ENCODE data around the gene SOBP. TPM values are rescaled to one million over a fixed set of nuclear protein-coding genes. Genes with fewer than 3 reads are reported as not detected.
A peak's percentile ranks its signal among the peaks of the same experiment; 100 is the strongest.

SOBP gene
- total RNA-seq, 1 donor from 2014 or later, result 16.1 TPM

DNA sequence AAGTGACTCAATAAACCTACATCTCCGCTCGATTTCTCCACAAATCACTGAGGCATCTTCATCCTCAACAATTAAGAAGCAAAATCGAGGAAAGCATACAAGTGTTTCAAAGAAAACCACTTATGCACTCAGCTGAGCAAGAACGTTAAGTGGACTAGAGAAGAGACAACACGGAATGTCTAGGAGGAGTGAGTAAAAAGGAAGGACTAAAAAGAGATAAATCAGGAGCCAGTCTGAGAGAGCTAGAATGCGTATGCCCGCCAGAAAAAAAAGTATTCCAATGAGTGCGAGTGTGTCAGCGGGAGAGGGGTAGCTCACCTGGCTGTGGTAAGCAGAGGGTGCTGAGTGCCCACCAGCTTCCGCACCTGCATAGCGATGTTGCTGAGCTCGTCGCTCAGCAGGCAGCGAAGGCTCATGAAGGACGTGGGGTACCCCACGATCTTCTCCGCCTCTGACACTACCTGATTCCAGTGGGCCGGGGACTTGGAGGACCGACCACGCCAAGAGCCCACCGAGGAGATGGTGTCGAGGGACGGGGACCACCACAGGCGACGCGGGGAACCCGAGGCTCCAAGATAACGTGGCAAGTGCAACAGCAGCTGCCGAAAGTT lies 31.1 kb upstream of the SOBP start:
- peak overlapping the region; percentile 95 for H3K4me3 Mint-ChIP-seq (ENCODE audit: unreplicated experiment)
- peak overlapping the region; percentile 75 for H3K27ac Mint-ChIP-seq (ENCODE audit: unreplicated experiment)
- no peaks in the 10 kb centered on the region for H3K36me3 Mint-ChIP-seq (ENCODE audit: unreplicated experiment)
- TF ChIP-seq, protein P1, sequence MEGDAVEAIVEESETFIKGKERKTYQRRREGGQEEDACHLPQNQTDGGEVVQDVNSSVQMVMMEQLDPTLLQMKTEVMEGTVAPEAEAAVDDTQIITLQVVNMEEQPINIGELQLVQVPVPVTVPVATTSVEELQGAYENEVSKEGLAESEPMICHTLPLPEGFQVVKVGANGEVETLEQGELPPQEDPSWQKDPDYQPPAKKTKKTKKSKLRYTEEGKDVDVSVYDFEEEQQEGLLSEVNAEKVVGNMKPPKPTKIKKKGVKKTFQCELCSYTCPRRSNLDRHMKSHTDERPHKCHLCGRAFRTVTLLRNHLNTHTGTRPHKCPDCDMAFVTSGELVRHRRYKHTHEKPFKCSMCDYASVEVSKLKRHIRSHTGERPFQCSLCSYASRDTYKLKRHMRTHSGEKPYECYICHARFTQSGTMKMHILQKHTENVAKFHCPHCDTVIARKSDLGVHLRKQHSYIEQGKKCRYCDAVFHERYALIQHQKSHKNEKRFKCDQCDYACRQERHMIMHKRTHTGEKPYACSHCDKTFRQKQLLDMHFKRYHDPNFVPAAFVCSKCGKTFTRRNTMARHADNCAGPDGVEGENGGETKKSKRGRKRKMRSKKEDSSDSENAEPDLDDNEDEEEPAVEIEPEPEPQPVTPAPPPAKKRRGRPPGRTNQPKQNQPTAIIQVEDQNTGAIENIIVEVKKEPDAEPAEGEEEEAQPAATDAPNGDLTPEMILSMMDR (IDR thresholded peaks at IDR 0.05; ENCODE audit: partially characterized antibody, unreplicated experiment), result no peak
- DNase-seq, result peak; percentile 16
- H3K27me3 Mint-ChIP-seq (ENCODE audit: unreplicated experiment), result peaks cover 2% of the 10 kb centered on the region
- peaks cover 8% of the 10 kb centered on the region for H3K9me3 Mint-ChIP-seq (ENCODE audit: unreplicated experiment)
- H3K4me1 Mint-ChIP-seq (ENCODE audit: low read depth, unreplicated experiment), result peaks cover 3% of the 10 kb centered on the region

DNA sequence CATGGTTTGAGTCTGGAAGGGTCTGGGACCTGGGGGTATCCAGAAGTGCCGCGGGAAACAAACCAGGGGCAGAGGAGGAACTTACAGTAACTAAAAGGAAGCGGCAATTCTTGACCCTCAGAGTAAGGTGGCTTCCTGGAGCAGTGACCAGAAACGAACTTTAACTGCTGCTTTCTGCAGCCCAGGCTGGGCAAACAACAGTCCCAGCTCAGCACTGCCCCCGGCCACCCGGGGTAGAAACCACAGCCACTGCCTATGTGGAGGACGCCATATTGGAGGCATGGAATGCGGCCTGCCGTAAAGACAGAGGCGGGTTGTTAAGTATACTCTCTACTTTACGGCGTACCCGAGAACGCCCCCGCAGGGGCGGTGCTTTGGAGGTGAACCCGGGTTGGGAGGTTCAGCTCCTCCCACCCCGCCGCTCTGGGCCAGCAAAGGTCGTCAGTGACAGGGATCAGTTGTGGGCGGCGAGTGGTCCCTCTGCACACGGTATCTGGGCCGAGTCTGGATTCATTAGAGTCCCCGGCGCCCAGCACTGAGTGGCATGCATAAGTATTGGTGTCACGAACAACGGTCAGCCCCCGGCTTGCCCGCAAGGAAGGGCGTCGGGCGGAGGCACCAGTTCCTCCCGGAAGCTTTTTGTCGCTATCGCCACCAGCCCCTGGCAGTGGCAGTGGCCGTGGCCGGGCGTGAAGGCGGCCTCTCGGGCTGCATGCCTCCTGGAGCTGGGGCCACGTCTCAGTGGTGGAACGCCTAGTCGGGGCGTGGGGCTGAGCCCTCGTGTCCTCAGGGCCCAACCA lies 30.4 kb upstream of the SOBP start, which contains the start of gene PDSS2:
Gene PDSS2 (minus strand): TSS at position 282 of the 800 bp plus-strand sequence. CDS start 279 bp downstream, at position 3.
- Mint-ChIP-seq H3K27ac (ENCODE audit: unreplicated experiment) (peak within 1 kb of the TSS; percentile 75), H3K4me3 (ENCODE audit: unreplicated experiment) (peak within 1 kb of the TSS; percentile 95), H3K4me1 (ENCODE audit: low read depth, unreplicated experiment) (peaks cover 3% of the 10 kb centered on the region), H3K36me3 (ENCODE audit: unreplicated experiment) (no peaks in the 10 kb centered on the region), H3K27me3 (ENCODE audit: unreplicated experiment) (peaks cover 2% of the 10 kb centered on the region), H3K9me3 (ENCODE audit: unreplicated experiment) (peaks cover 8% of the 10 kb centered on the region)
- peak; percentile 98 for DNase-seq
- TF ChIP-seq, protein P1 (IDR thresholded peaks at IDR 0.05; ENCODE audit: partially characterized antibody, unreplicated experiment), result peak; percentile 16

DNA sequence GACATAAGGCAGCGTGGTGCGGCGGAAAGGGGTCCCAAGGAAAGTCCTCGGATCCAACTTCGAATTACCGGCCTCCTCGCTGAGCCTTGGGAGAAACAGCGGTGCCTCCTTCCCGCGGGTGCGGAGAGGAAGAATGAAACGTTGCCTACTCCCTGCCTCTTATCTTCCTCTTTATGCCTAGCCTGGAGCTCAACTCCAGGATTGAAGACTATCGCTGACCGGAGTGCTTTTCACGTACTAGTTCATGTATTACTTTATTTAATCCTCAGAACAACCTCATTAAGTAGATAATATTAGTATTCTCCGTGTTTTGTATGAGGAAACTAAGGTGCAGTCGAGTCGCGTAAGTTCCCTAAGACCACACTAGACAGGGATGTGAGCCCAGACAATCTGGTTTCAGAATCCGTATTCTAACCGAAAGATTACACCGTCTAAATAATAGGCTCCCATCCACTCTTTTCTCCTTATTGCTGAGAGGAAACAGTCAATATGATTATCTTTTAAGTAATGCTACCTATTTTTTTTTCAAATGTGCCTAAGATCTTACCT lies 29.8 kb upstream of the SOBP start:
- peaks cover 2% of the 10 kb centered on the region for H3K27me3 Mint-ChIP-seq (ENCODE audit: unreplicated experiment)
- H3K27ac Mint-ChIP-seq (ENCODE audit: unreplicated experiment), result peak overlapping the region; percentile 75
- no peaks in the 10 kb centered on the region for H3K36me3 Mint-ChIP-seq (ENCODE audit: unreplicated experiment)
- peak overlapping the region; percentile 95 for H3K4me3 Mint-ChIP-seq (ENCODE audit: unreplicated experiment)
- H3K4me1 Mint-ChIP-seq (ENCODE audit: low read depth, unreplicated experiment), result peaks cover 3% of the 10 kb centered on the region
- DNase-seq, result no peak
- TF ChIP-seq, protein P1 (IDR thresholded peaks at IDR 0.05; ENCODE audit: partially characterized antibody, unreplicated experiment), result no peak
- H3K9me3 Mint-ChIP-seq (ENCODE audit: unreplicated experiment), result peaks cover 8% of the 10 kb centered on the region

DNA sequence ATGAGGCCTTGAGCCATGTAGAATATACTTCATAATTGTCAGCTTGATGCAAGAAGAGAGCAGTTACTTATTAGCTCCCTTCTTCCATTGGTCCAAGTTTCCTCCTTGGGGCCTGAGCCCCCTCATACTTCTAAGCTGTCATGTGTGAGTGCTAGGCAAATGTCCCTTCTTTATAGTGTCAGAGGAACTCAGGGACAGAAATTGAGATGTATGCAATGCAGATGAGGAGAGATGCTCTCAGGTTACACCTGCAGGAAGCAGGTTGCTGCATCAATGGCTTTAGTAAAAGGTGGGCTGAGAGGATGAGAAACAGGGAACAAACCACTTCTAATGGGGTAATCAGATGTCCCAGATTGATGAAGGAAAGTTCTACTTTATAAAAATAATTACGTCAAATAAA lies 23.9 kb upstream of the SOBP start:
- no peaks in the 10 kb centered on the region for H3K27me3 Mint-ChIP-seq (ENCODE audit: unreplicated experiment)
- no peak for DNase-seq

More for the DNA sequence above, 23.9 kb upstream of the SOBP start:
- H3K4me1 Mint-ChIP-seq (ENCODE audit: low read depth, unreplicated experiment), result no peaks in the 10 kb centered on the region
- no peaks in the 10 kb centered on the region for H3K9me3 Mint-ChIP-seq (ENCODE audit: unreplicated experiment)
- H3K36me3 Mint-ChIP-seq (ENCODE audit: unreplicated experiment), result no peaks in the 10 kb centered on the region
- TF ChIP-seq, protein P1 (IDR thresholded peaks at IDR 0.05; ENCODE audit: partially characterized antibody, unreplicated experiment), result no peak
- H3K27ac Mint-ChIP-seq (ENCODE audit: unreplicated experiment), result no peak overlapping the region
- no peak overlapping the region for H3K4me3 Mint-ChIP-seq (ENCODE audit: unreplicated experiment)
